Liver (tissue), 9 donors: ENCODE measurements around the gene CD244. TPM values are rescaled to one million over a fixed set of nuclear protein-coding genes. Genes with fewer than 3 reads are reported as not detected.

Experiments used
- DNase-seq: peaks from one replicate; pipeline ENCODE4 v3.0.0-alpha.2; 2017; ENCODE audit warnings: low spot score
- H3K27ac ChIP-seq, 2 donors: one replicate each; pipeline ENCODE4 v1.7.0; 2013; ENCODE audit warnings: inconsistent platforms in 2 of 2, low read length in 2 of 2, control low read depth in 1 of 2, low read depth in 1 of 2, mild to moderate bottlenecking in 1 of 2
- H3K27me3 ChIP-seq, 4 donors: one replicate each; pipeline versions ENCODE4 v1.6.1 to v1.7.0; 2013; ENCODE audit warnings: low read length in 3 of 4, inconsistent platforms in 1 of 4, mild to moderate bottlenecking in 1 of 4, moderate library complexity in 1 of 4; ENCODE audit not compliant: control insufficient read depth in 4 of 4, insufficient read depth in 4 of 4
- H3K36me3 ChIP-seq, 4 donors: one replicate each; pipeline versions ENCODE4 v1.6.1 to v1.7.0; 2013; ENCODE audit warnings: low read length in 3 of 4, mild to moderate bottlenecking in 3 of 4, low read depth in 1 of 4, moderate library complexity in 1 of 4; ENCODE audit not compliant: control insufficient read depth in 4 of 4, insufficient read depth in 3 of 4
- H3K4me1 ChIP-seq, 4 donors: one replicate each; pipeline versions ENCODE4 v1.6.1 to v1.7.0; 2013; ENCODE audit warnings: low read length in 3 of 4, mild to moderate bottlenecking in 3 of 4, moderate library complexity in 1 of 4; ENCODE audit not compliant: control insufficient read depth in 4 of 4, insufficient read depth in 4 of 4
- H3K4me3 ChIP-seq, 3 donors: one replicate each; pipeline versions ENCODE4 v1.6.1 to v1.7.0; 2013; ENCODE audit warnings: low read length in 3 of 3, control low read depth in 1 of 3, low read depth in 1 of 3, mild to moderate bottlenecking in 1 of 3
- H3K9ac ChIP-seq, 2 donors: one replicate each; pipeline ENCODE4 v1.7.0; 2013; ENCODE audit warnings: low read length in 2 of 2, mild to moderate bottlenecking in 2 of 2, moderate library complexity in 2 of 2, control low read depth in 1 of 2, low read depth in 1 of 2
- H3K9me3 ChIP-seq, 4 donors: one replicate each; pipeline versions ENCODE4 v1.6.1 to v1.7.0; 2013; ENCODE audit warnings: low read length in 3 of 4; ENCODE audit not compliant: control insufficient read depth in 4 of 4
- EGR1 ChIP-seq, 2 donors: IDR thresholded peaks; 2 replicates each; pipeline ENCODE4 v1.6.1; 2016 to 2018; ENCODE audit warnings: antibody characterized with exemption in 2 of 2, low read depth in 2 of 2
- FOXA1 ChIP-seq: IDR thresholded peaks from 2 replicates; pipeline ENCODE4 v1.6.1; 2016; ENCODE audit warnings: antibody characterized with exemption
- FOXA2 ChIP-seq: IDR thresholded peaks from 2 replicates; pipeline ENCODE4 v1.6.1; 2016; ENCODE audit warnings: antibody characterized with exemption
- GABPA ChIP-seq, 2 donors: IDR thresholded peaks in 1 of 2; conservative IDR thresholded peaks in 1 of 2; 2 replicates each; pipeline ENCODE4 v1.6.1; 2016; ENCODE audit warnings: antibody characterized with exemption in 2 of 2, mild to moderate bottlenecking in 1 of 2, moderate library complexity in 1 of 2
- HNF4A ChIP-seq, 2 donors: conservative IDR thresholded peaks; 2 replicates each; pipeline ENCODE4 v1.6.1; 2016; ENCODE audit warnings: antibody characterized with exemption in 2 of 2, mild to moderate bottlenecking in 2 of 2
- HNF4G ChIP-seq: IDR thresholded peaks from 2 replicates; pipeline ENCODE4 v1.6.1; 2016; ENCODE audit warnings: antibody characterized with exemption
- JUND ChIP-seq, 2 donors: IDR thresholded peaks; 2 replicates each; pipeline ENCODE4 v1.6.1; 2016; ENCODE audit warnings: antibody characterized with exemption in 2 of 2
- MAX ChIP-seq: IDR thresholded peaks from 2 replicates; pipeline ENCODE4 v1.6.1; 2016; ENCODE audit warnings: antibody characterized with exemption
- NR2F2 ChIP-seq: IDR thresholded peaks from 2 replicates; pipeline ENCODE4 v1.6.1; 2016; ENCODE audit warnings: antibody characterized with exemption
- RAD21 ChIP-seq, 2 donors: IDR thresholded peaks; 2 replicates each; pipeline ENCODE4 v1.6.1; 2016; ENCODE audit warnings: antibody characterized with exemption in 2 of 2, mild to moderate bottlenecking in 2 of 2
- REST ChIP-seq: IDR thresholded peaks from 2 replicates; pipeline ENCODE4 v1.6.1; 2016; ENCODE audit warnings: antibody characterized with exemption, mild to moderate bottlenecking
- RXRA ChIP-seq, 2 donors: IDR thresholded peaks; 2 replicates each; pipeline ENCODE4 v1.6.1; 2017 to 2018; ENCODE audit warnings: antibody characterized with exemption in 2 of 2, mild to moderate bottlenecking in 1 of 2
- SP1 ChIP-seq: IDR thresholded peaks from 2 replicates; pipeline ENCODE4 v1.6.1; 2018; ENCODE audit warnings: antibody characterized with exemption, mild to moderate bottlenecking
- YY1 ChIP-seq: IDR thresholded peaks from 2 replicates; pipeline ENCODE4 v1.6.1; 2016; ENCODE audit warnings: antibody characterized with exemption, mild to moderate bottlenecking
- WGBS: extraction: QIAGEN DNeasy Blood & Tissue Kit; methylation state at CpG from one replicate; pipeline ENCODE4 v1.1.7; 2013; 5-methylcytosine and 5-hydroxymethylcytosine counted together
- polyA plus RNA-seq, 2 donors: library from polyadenylated mRNA; stranded (reverse) in 1 of 2; unstranded in 1 of 2; fragments of 200-250 nt in 1 of 2; fragments of >200 nt in 1 of 2; fragmentation: Nextera tagmentation in 1 of 2; extraction: Ambion mirVana in 1 of 2; gene quantifications; one replicate each; pipeline versions ENCODE4 v1.2.1 to v1.2.3, GENCODE V29; 2013 to 2015
- total RNA-seq, 2 donors: library from RNA; depleted of rRNA; stranded (reverse); fragments of >200 nt; gene quantifications; one replicate each; pipeline ENCODE4 v1.2.3, GENCODE V29; 2014
- TF ChIP-seq, protein P1 (sequence below): fragments of 150-350 bp; IDR thresholded peaks from 2 replicates; pipeline ENCODE4 v1.5.1; 2017; ENCODE audit warnings: improper control_type of control experiment, low read depth, low read length; ENCODE audit not compliant: missing input control
- TF ChIP-seq, protein P2 (sequence below): IDR thresholded peaks from 2 replicates; pipeline ENCODE4 v1.6.1; 2016; ENCODE audit warnings: antibody characterized with exemption
- donor health status: healthy.
- donor health status: healthy.
- donor health status: healthy.
- donor health status: healthy.
- donor health status: healthy.

CD244 gene
- total and polyA plus RNA-seq, 4 donors, result 0.85 to 6.6 (median 1.8) TPM

DNA sequence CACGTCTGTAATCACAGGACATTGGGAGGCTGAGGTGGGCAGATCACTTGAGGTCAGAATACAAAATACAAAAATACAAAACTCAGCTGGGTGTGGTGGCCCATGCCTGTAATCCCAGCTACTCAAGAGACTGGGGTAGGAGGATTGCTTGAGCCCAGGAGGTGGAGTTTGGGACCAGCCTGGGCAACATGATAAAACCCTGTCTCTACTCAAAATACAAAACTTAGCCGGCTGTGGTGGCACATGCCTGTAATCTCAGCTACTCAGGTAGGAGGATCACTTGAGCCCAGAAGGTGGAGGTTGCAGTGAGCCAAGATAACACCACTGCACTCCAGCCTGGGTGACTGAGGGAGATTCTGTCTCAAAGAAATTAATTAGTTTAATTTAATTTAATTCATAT, 28.8 kb upstream of the CD244 start:
- no peak overlapping the region for H3K27ac ChIP-seq
- H3K4me1 ChIP-seq, result no peaks in the 10 kb centered on the region
- H3K9me3 ChIP-seq, result no peaks in the 10 kb centered on the region
- no peak overlapping the region for H3K9ac ChIP-seq
- 59% methylated on average over 2 of the region's 2 CpGs for WGBS
- no peak for DNase-seq
- H3K27me3 ChIP-seq, result peaks cover 0 to 4% (median 0%) of the 10 kb centered on the region in 4 donors
- no peak overlapping the region for H3K4me3 ChIP-seq
- TF ChIP-seq REST, result no peak
- no peak for TF ChIP-seq MAX
- TF ChIP-seq HNF4G, result no peak
- TF ChIP-seq, protein P1, sequence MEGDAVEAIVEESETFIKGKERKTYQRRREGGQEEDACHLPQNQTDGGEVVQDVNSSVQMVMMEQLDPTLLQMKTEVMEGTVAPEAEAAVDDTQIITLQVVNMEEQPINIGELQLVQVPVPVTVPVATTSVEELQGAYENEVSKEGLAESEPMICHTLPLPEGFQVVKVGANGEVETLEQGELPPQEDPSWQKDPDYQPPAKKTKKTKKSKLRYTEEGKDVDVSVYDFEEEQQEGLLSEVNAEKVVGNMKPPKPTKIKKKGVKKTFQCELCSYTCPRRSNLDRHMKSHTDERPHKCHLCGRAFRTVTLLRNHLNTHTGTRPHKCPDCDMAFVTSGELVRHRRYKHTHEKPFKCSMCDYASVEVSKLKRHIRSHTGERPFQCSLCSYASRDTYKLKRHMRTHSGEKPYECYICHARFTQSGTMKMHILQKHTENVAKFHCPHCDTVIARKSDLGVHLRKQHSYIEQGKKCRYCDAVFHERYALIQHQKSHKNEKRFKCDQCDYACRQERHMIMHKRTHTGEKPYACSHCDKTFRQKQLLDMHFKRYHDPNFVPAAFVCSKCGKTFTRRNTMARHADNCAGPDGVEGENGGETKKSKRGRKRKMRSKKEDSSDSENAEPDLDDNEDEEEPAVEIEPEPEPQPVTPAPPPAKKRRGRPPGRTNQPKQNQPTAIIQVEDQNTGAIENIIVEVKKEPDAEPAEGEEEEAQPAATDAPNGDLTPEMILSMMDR, result no peak
- TF ChIP-seq NR2F2, result no peak
- no peak for TF ChIP-seq GABPA (IDR thresholded peaks at IDR 0.05 in 1 of 2, conservative IDR thresholded peaks at IDR 0.05 in 1 of 2)
- no peak for TF ChIP-seq EGR1 (IDR thresholded peaks at IDR 0.05; ENCODE audit: low read depth in 2 of 2)
- TF ChIP-seq SP1, result no peak
- TF ChIP-seq FOXA2, result no peak
- TF ChIP-seq JUND (IDR thresholded peaks at IDR 0.05), result no peak
- TF ChIP-seq HNF4A (conservative IDR thresholded peaks at IDR 0.05), result no peak
- TF ChIP-seq RAD21 (IDR thresholded peaks at IDR 0.05), result no peak
- TF ChIP-seq, protein P2, sequence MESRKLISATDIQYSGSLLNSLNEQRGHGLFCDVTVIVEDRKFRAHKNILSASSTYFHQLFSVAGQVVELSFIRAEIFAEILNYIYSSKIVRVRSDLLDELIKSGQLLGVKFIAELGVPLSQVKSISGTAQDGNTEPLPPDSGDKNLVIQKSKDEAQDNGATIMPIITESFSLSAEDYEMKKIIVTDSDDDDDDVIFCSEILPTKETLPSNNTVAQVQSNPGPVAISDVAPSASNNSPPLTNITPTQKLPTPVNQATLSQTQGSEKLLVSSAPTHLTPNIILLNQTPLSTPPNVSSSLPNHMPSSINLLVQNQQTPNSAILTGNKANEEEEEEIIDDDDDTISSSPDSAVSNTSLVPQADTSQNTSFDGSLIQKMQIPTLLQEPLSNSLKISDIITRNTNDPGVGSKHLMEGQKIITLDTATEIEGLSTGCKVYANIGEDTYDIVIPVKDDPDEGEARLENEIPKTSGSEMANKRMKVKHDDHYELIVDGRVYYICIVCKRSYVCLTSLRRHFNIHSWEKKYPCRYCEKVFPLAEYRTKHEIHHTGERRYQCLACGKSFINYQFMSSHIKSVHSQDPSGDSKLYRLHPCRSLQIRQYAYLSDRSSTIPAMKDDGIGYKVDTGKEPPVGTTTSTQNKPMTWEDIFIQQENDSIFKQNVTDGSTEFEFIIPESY, result no peak
- no peak for TF ChIP-seq YY1
- H3K36me3 ChIP-seq, result no peaks in the 10 kb centered on the region

GRCh38 chr1:160888926-160889325, 26.2 kb upstream of the CD244 start:
- Histone ChIP-seq H3K4me1 (no peaks in the 10 kb centered on the region), H3K36me3 (no peaks in the 10 kb centered on the region), H3K9me3 (no peaks in the 10 kb centered on the region), H3K27ac (no peak overlapping the region), H3K4me3 (no peak overlapping the region), H3K9ac (no peak overlapping the region), H3K27me3 (peaks cover 0 to 4% (median 0%) of the 10 kb centered on the region in 4 donors)
- no peak for DNase-seq
- WGBS, result 41% methylated on average over 2 of the region's 2 CpGs
- TF ChIP-seq, protein P2, result no peak
- no peak for TF ChIP-seq RXRA (IDR thresholded peaks at IDR 0.05)
- no peak for TF ChIP-seq REST
- TF ChIP-seq GABPA (IDR thresholded peaks at IDR 0.05 in 1 of 2, conservative IDR thresholded peaks at IDR 0.05 in 1 of 2), result no peak
- no peak for TF ChIP-seq HNF4A (conservative IDR thresholded peaks at IDR 0.05)
- no peak for TF ChIP-seq NR2F2
- no peak for TF ChIP-seq FOXA2
- TF ChIP-seq FOXA1, result no peak
- no peak for TF ChIP-seq EGR1 (IDR thresholded peaks at IDR 0.05; ENCODE audit: low read depth in 2 of 2)
- TF ChIP-seq JUND (IDR thresholded peaks at IDR 0.05), result no peak
- TF ChIP-seq YY1, result no peak
- TF ChIP-seq MAX, result no peak
